H1 (cell line): ENCODE measurements around the gene ADGB. TPM values are rescaled to one million over a fixed set of nuclear protein-coding genes. Genes with fewer than 3 reads are reported as not detected.

Experiments
- CTCF ChIA-PET: fragments of 300-600 bp; sonication (Branson Sonifier 250); formaldehyde crosslinking; loops from one replicate; lab custom pipeline; 2021; ENCODE audit not compliant: partially characterized antibody; lab: Charles Lee
- POLR2A ChIA-PET: fragments of 300-600 bp; sonication (Branson Sonifier 250); formaldehyde crosslinking; loops from one replicate; lab custom pipeline; 2021; ENCODE audit warnings: inconsistent platforms; ENCODE audit not compliant: partially characterized antibody; lab: Charles Lee
- DNase-seq, 2 experiments: peaks; one replicate each; pipeline versions ENCODE4 v3.0.0 to v3.0.0-alpha.2; 2010 to 2022; ENCODE audit warnings: low spot score in 2 of 2, low read depth in 1 of 2, mixed read lengths in 1 of 2
- FAIRE-seq: peaks from 2 replicates; lab custom pipeline; 2011; peaks lifted over from hg19 to GRCh38; lab: Jason Lieb, UNC
- H2AFZ ChIP-seq: 2 replicates; pipeline ENCODE4 v1.8.1; 2012; ENCODE audit warnings: low read length, inconsistent platforms
- H2AK5ac ChIP-seq: 2 replicates; pipeline ENCODE4 v1.6.1; 2013; ENCODE audit warnings: low read depth, low read length
- H2BK120ac ChIP-seq: replicated peaks from 2 replicates; pipeline ENCODE3; 2013; ENCODE audit warnings: low read depth, low read length, inconsistent platforms
- H2BK12ac ChIP-seq: 2 replicates; pipeline ENCODE4 v1.6.1; 2013; ENCODE audit warnings: low read depth, low read length
- H2BK15ac ChIP-seq: 2 replicates; pipeline ENCODE4 v1.6.1; 2013; ENCODE audit warnings: low read length
- H2BK20ac ChIP-seq: 2 replicates; pipeline ENCODE4 v1.6.1; 2013; ENCODE audit warnings: low read length
- H2BK5ac ChIP-seq: 2 replicates; pipeline ENCODE4 v1.6.1; 2013; ENCODE audit warnings: low read depth, low read length
- H3K14ac ChIP-seq: 2 replicates; pipeline ENCODE4 v1.6.1; 2013; ENCODE audit warnings: inconsistent platforms; ENCODE audit not compliant: insufficient read length
- H3K18ac ChIP-seq: 2 replicates; pipeline ENCODE4 v1.6.1; 2013; ENCODE audit warnings: low read length; ENCODE audit errors: extremely low read depth
- H3K23ac ChIP-seq: 2 replicates; pipeline ENCODE4 v1.6.1; 2013; ENCODE audit warnings: inconsistent platforms; ENCODE audit not compliant: insufficient read length
- H3K23me2 ChIP-seq: 2 replicates; pipeline ENCODE4 v1.6.1; 2013; ENCODE audit warnings: low read depth, low read length
- H3K27ac ChIP-seq: 2 replicates; pipeline ENCODE4 v1.6.1; 2011; ENCODE audit warnings: low read depth, low read length, inconsistent platforms
- H3K27me3 ChIP-seq, 4 experiments: replicated peaks in 1 of 4; 1 replicate in 1 of 4; 2 replicates in 3 of 4; pipeline versions ENCODE4 v1.6.1 to v1.8.1; 2011 to 2013; ENCODE audit warnings: low read length in 3 of 4, mild to moderate bottlenecking in 3 of 4, inconsistent platforms in 2 of 4, mixed read lengths in 2 of 4, moderate library complexity in 1 of 4; ENCODE audit not compliant: control insufficient read depth in 3 of 4, insufficient read depth in 3 of 4; ENCODE audit errors: extremely low read depth in 1 of 4
- H3K36me3 ChIP-seq, 4 experiments: 2 replicates each; pipeline versions ENCODE4 v1.6.1 to v1.8.1; 2011 to 2013; ENCODE audit warnings: mild to moderate bottlenecking in 4 of 4, low read length in 3 of 4, moderate library complexity in 2 of 4, control low read depth in 1 of 4, inconsistent platforms in 1 of 4; ENCODE audit not compliant: insufficient read depth in 4 of 4, control insufficient read depth in 2 of 4
- H3K4ac ChIP-seq: replicated peaks from 2 replicates; pipeline ENCODE3; 2013; ENCODE audit warnings: low read length, low read depth, mixed read lengths, inconsistent platforms; ENCODE audit not compliant: insufficient read length
- H3K4me1 ChIP-seq, 4 experiments: replicated peaks in 1 of 4; 1 replicate in 1 of 4; 2 replicates in 3 of 4; pipeline versions ENCODE4 v1.6.1 to v1.8.1; 2011 to 2013; ENCODE audit warnings: low read length in 3 of 4, inconsistent platforms in 2 of 4, mixed read lengths in 1 of 4; ENCODE audit not compliant: insufficient read depth in 4 of 4, control insufficient read depth in 3 of 4
- H3K4me2 ChIP-seq, 2 experiments: 2 replicates each; pipeline versions ENCODE4 v1.6.1 to v1.8.1; 2011 to 2013; ENCODE audit warnings: low read depth in 2 of 2, low read length in 2 of 2, control low read depth in 1 of 2, inconsistent platforms in 1 of 2, mild to moderate bottlenecking in 1 of 2; ENCODE audit not compliant: insufficient read depth in 1 of 2
- H3K4me3 ChIP-seq, 4 experiments: fragments of 200-600, 300-600 bp in 1 of 4; sonication (generic), shearing (Covaris generic), sonication (Bioruptor Twin) in 1 of 4; 2 replicates each; pipeline versions ENCODE4 v1.5.1 to v1.8.1; 2011 to 2016; ENCODE audit warnings: low read length in 4 of 4, low read depth in 3 of 4, control low read depth in 2 of 4, inconsistent platforms in 2 of 4, mild to moderate bottlenecking in 2 of 4, mixed read lengths in 1 of 4, moderate library complexity in 1 of 4; ENCODE audit not compliant: insufficient read depth in 2 of 4; ENCODE audit errors: extremely low read depth in 1 of 4
- H3K56ac ChIP-seq: replicated peaks from 2 replicates; pipeline ENCODE3; 2013; ENCODE audit warnings: low read depth, mild to moderate bottlenecking, mixed read lengths, low read length, inconsistent platforms; ENCODE audit not compliant: insufficient read length
- H3K79me1 ChIP-seq: 2 replicates; pipeline ENCODE4 v1.6.1; 2013; ENCODE audit warnings: low read depth, low read length, control low read depth
- H3K79me2 ChIP-seq, 2 experiments: 2 replicates each; pipeline versions ENCODE4 v1.6.1 to v1.8.1; 2012 to 2013; ENCODE audit warnings: low read length in 2 of 2, mild to moderate bottlenecking in 2 of 2, inconsistent platforms in 1 of 2; ENCODE audit not compliant: insufficient read depth in 2 of 2, control insufficient read depth in 1 of 2
- H3K9ac ChIP-seq, 4 experiments: replicated peaks in 1 of 4; 1 replicate in 1 of 4; 2 replicates in 3 of 4; pipeline versions ENCODE4 v1.6.1 to v1.8.1; 2011 to 2013; ENCODE audit warnings: low read depth in 3 of 4, low read length in 3 of 4, control low read depth in 2 of 4, mild to moderate bottlenecking in 2 of 4, moderate library complexity in 2 of 4, inconsistent platforms in 1 of 4; ENCODE audit errors: extremely low read depth in 1 of 4
- H3K9me3 ChIP-seq, 2 experiments: 2 replicates each; pipeline versions ENCODE4 v1.6.1 to v1.8.1; 2012 to 2013; ENCODE audit warnings: mild to moderate bottlenecking in 2 of 2, moderate library complexity in 2 of 2, control low read depth in 1 of 2, inconsistent platforms in 1 of 2, low read depth in 1 of 2, low read length in 1 of 2, mixed read lengths in 1 of 2; ENCODE audit not compliant: insufficient read depth in 2 of 2
- H4K20me1 ChIP-seq, 2 experiments: replicated peaks in 1 of 2; 2 replicates each; pipeline versions ENCODE3 to v1.8.1; 2011 to 2013; ENCODE audit warnings: inconsistent platforms in 2 of 2, low read length in 2 of 2, mild to moderate bottlenecking in 1 of 2; ENCODE audit not compliant: insufficient read depth in 2 of 2, control insufficient read depth in 1 of 2
- H4K5ac ChIP-seq: 2 replicates; pipeline ENCODE4 v1.6.1; 2013; ENCODE audit warnings: low read length, low read depth, mixed read lengths, inconsistent platforms; ENCODE audit not compliant: insufficient read length
- H4K8ac ChIP-seq: 2 replicates; pipeline ENCODE4 v1.8.0; 2013; ENCODE audit warnings: mild to moderate bottlenecking, moderate library complexity, low read length, inconsistent platforms; ENCODE audit not compliant: insufficient read depth; ENCODE audit errors: extremely low read depth
- H4K91ac ChIP-seq: replicated peaks from 2 replicates; pipeline ENCODE3; 2013; ENCODE audit warnings: low read length, mixed read lengths, inconsistent platforms; ENCODE audit not compliant: insufficient read length
- BACH1 ChIP-seq: IDR thresholded peaks from 2 replicates; pipeline ENCODE4 v1.6.1; 2012; ENCODE audit warnings: low read length, improper control_type of control experiment
- CBX8 ChIP-seq: fragments of 300-800, 300-1000 bp; sonication (generic); IDR thresholded peaks from 2 replicates; pipeline ENCODE4 v1.7.1; 2016; ENCODE audit warnings: low read depth, low read length, borderline replicate concordance
- GTF2F1 ChIP-seq: IDR thresholded peaks from 2 replicates; pipeline ENCODE4 v1.6.1; 2012; ENCODE audit warnings: low read depth, low read length, improper control_type of control experiment, borderline replicate concordance
- KDM5A ChIP-seq: fragments of 200-600 bp; IDR thresholded peaks from 2 replicates; pipeline ENCODE4 v1.7.1; 2012; ENCODE audit warnings: mild to moderate bottlenecking, low read length, inconsistent platforms, mixed read lengths
- NANOG ChIP-seq: IDR thresholded peaks from 2 replicates; pipeline ENCODE4 v1.6.1; 2011; ENCODE audit warnings: low read length, low read depth, mild to moderate bottlenecking, inconsistent platforms; ENCODE audit not compliant: insufficient read depth, poor library complexity, severe bottlenecking
- PHF8 ChIP-seq: fragments of 200-600 bp; sonication (generic); conservative IDR thresholded peaks from 2 replicates; pipeline ENCODE4 v1.7.1; 2012; ENCODE audit warnings: low read depth, mild to moderate bottlenecking, inconsistent platforms, low read length, moderate library complexity
- RAD21 ChIP-seq, 2 experiments: IDR thresholded peaks in 1 of 2; conservative IDR thresholded peaks in 1 of 2; 2 replicates each; pipeline ENCODE4 v1.6.1; 2011; ENCODE audit warnings: low read depth in 2 of 2, low read length in 2 of 2, improper control_type of control experiment in 1 of 2, inconsistent platforms in 1 of 2, mild to moderate bottlenecking in 1 of 2, moderate library complexity in 1 of 2
- RFX5 ChIP-seq: IDR thresholded peaks from 2 replicates; pipeline ENCODE4 v1.6.1; 2011; ENCODE audit warnings: low read depth, low read length, improper control_type of control experiment, borderline replicate concordance
- RXRA ChIP-seq: IDR thresholded peaks from 2 replicates; pipeline ENCODE4 v1.6.1; 2011; ENCODE audit warnings: low read depth, mild to moderate bottlenecking, low read length, moderate library complexity; ENCODE audit not compliant: insufficient read depth
- SP4 ChIP-seq: IDR thresholded peaks from 2 replicates; pipeline ENCODE4 v1.6.1; 2012; ENCODE audit warnings: low read length, inconsistent platforms
- TBP ChIP-seq: IDR thresholded peaks from 2 replicates; pipeline ENCODE4 v1.6.1; 2011; ENCODE audit warnings: low read depth, low read length, improper control_type of control experiment
- TEAD4 ChIP-seq: IDR thresholded peaks from 2 replicates; pipeline ENCODE4 v1.6.1; 2012; ENCODE audit warnings: low read depth, low read length, inconsistent platforms, mixed read lengths
- YY1 ChIP-seq: IDR thresholded peaks from 2 replicates; pipeline ENCODE4 v1.6.1; 2011; ENCODE audit warnings: low read depth, mild to moderate bottlenecking, low read length
- WGBS, 2 experiments: shearing (Covaris generic) in 1 of 2; methylation state at CpG; one replicate each; pipeline versions ENCODE4 v1.1.6 to v1.1.7; 2013 to 2015; ENCODE audit warnings: low lambda C conversion rate in 2 of 2, mixed read lengths in 2 of 2, inconsistent platforms in 1 of 2, low coverage in 1 of 2, missing lambda C conversion rate in 1 of 2; ENCODE audit not compliant: insufficient replicate concordance in 2 of 2, insufficient coverage in 1 of 2, insufficient read length in 1 of 2; ENCODE audit errors: extremely low coverage in 1 of 2, missing lambda C conversion rate in 1 of 2; 5-methylcytosine and 5-hydroxymethylcytosine counted together
- polyA plus RNA-seq, 7 experiments: library from polyadenylated mRNA; depleted of rRNA in 3 of 7; stranded (reverse) in 5 of 7; unstranded in 2 of 7; fragments of >200 nt in 5 of 7; fragments of 200-250 nt in 2 of 7; gene quantifications; 1 replicate in 5 of 7; 2 replicates in 1 of 7; 4 replicates in 1 of 7; pipeline versions ENCODE4 v1.2.1 to v1.2.3, GENCODE V29; 2011 to 2013; ENCODE audit warnings: missing spikeins in 2 of 7, mixed read lengths in 2 of 7
- total RNA-seq: library from RNA; stranded (reverse); fragmentation: NEBNext Ultra II Directional; extraction: Animal tissue kit (Norgen Biotek cat#: 25700); gene quantifications from 2 replicates; pipeline ENCODE4 v1.2.1, GENCODE V29; 2021
- TF ChIP-seq, protein P1 (sequence below): IDR thresholded peaks from 2 replicates; pipeline ENCODE4 v1.6.1; 2011; ENCODE audit warnings: low read length, improper control_type of control experiment

The ADGB gene
- total and polyA plus RNA-seq, 2 of the 8 experiments (the other 6 are each of a cell fraction or from before 2014, with no cell fraction given), result not detected

DNA sequence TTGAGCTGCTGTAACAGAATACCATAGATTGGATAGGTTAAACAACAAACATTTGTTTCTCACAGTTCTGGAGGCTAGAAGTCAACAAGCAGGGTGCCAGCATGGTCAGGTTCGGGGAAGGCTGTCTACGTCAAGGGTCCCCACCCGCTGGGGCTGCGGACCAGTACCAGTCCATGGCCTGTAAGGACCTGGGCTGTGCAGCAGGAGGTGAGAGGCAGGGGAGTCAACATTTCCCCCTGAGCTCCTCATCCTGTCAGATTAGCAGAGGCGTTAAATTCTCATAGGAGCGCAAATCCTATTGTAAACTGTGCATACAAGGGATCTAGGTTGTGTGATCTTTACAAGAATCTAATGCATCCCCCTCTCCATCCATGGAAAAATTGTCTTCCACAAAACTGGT is 3.8 kb downstream of the ADGB start:
- no peak overlapping the region for H2BK120ac ChIP-seq
- no peak overlapping the region for H4K5ac ChIP-seq
- H3K27ac ChIP-seq, result no peak overlapping the region
- H2BK12ac ChIP-seq, result no peak overlapping the region
- no peak overlapping the region for H4K91ac ChIP-seq
- no peaks in the 10 kb centered on the region for H3K79me1 ChIP-seq
- H3K14ac ChIP-seq, result no peak overlapping the region
- H4K8ac ChIP-seq, result peak overlapping the region; percentile 28; the same call in 1 of the 2 replicates
- H2BK15ac ChIP-seq, result no peak overlapping the region
- no peak overlapping the region for H2BK20ac ChIP-seq
- POLR2A ChIA-PET, result no interaction called here
- no peak overlapping the region for H3K9ac ChIP-seq
- DNase-seq, result no peak
- no peaks in the 10 kb centered on the region for H3K9me3 ChIP-seq
- no peak overlapping the region for H2AK5ac ChIP-seq
- WGBS, 2 experiments, result 97% methylated on average over 6 of the region's 6 CpGs; no CpG with 5 or more reads in 1 of the 2 experiments
- H3K4ac ChIP-seq, result no peak overlapping the region
- CTCF ChIA-PET, result no interaction called here
- no peaks in the 10 kb centered on the region for H4K20me1 ChIP-seq
- H3K4me3 ChIP-seq, result no peak overlapping the region
- TF ChIP-seq TBP, result no peak
- TF ChIP-seq NANOG, result no peak
- TF ChIP-seq RAD21 (IDR thresholded peaks at IDR 0.05 in 1 of 2, conservative IDR thresholded peaks at IDR 0.05 in 1 of 2; ENCODE audit: low read depth in 2 of 2, low read length in 2 of 2), result no peak
- no peak for TF ChIP-seq BACH1
- TF ChIP-seq, protein P1, sequence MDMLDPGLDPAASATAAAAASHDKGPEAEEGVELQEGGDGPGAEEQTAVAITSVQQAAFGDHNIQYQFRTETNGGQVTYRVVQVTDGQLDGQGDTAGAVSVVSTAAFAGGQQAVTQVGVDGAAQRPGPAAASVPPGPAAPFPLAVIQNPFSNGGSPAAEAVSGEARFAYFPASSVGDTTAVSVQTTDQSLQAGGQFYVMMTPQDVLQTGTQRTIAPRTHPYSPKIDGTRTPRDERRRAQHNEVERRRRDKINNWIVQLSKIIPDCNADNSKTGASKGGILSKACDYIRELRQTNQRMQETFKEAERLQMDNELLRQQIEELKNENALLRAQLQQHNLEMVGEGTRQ, result no peak
- TF ChIP-seq KDM5A, result no peak
- TF ChIP-seq SP4, result no peak
- TF ChIP-seq RFX5, result no peak
- TF ChIP-seq RXRA, result no peak
- TF ChIP-seq GTF2F1, result no peak
- no peak for TF ChIP-seq TEAD4
- no peak for TF ChIP-seq PHF8
- no peak for TF ChIP-seq CBX8
- TF ChIP-seq YY1, result no peak
- H2AFZ ChIP-seq, result no peak overlapping the region
- FAIRE-seq, result no peak
- H3K36me3 ChIP-seq, result no peaks in the 10 kb centered on the region
- peaks cover 0 to 4% (median 0%) of the 10 kb centered on the region in 4 experiments; a peak in 2 of 7 replicates for H3K4me1 ChIP-seq
- H2BK5ac ChIP-seq, result no peak overlapping the region
- no peak overlapping the region for H3K23ac ChIP-seq
- H3K27me3 ChIP-seq, result no peaks in the 10 kb centered on the region; a peak in 1 of 7 replicates
- H3K79me2 ChIP-seq, result no peaks in the 10 kb centered on the region
- no peak overlapping the region for H3K4me2 ChIP-seq
- no peak overlapping the region for H3K18ac ChIP-seq
- peaks cover 3% of the 10 kb centered on the region; the same call in 1 of the 2 replicates for H3K23me2 ChIP-seq
- no peak overlapping the region for H3K56ac ChIP-seq
